ENCODE data around the gene SOX5. TPM values are rescaled to one million over a fixed set of nuclear protein-coding genes. Genes with fewer than 3 reads are reported as not detected.

The SOX5 gene
- total RNA-seq, 1 experiment from 2014 or later = 3.1 TPM

DNA sequence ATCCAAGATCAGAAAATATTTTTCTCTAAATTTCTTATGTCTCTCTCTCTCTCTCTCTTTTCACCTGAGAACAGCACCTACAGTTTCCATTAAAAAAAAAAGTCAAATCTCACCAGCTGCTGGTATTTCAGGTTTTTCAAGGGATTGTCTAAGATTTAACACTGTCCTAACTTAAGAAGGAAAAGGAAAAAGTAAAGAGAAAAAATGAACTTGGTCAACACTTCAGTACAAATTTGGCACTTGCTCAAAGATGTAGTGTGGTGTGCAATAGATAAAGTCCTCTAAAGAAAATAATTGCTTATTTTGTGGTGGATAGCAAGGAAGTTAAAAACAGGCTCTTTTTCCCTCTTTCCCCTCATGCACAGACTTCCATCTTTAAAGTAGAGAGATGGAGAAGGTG lies 416.2 kb downstream of the SOX5 start:
- Histone ChIP-seq H3K4me1 (ENCODE audit: insufficient read depth, low read length) (no peaks in the 10 kb centered on the region; the same call in 1 of the 2 replicates), H3T11ph (ENCODE audit: low read length) (no peak overlapping the region), H2BK20ac (ENCODE audit: low read depth, low read length, poor library complexity, severe bottlenecking) (no peak overlapping the region), H3K4me2 (ENCODE audit: insufficient read depth, insufficient read length, low read length) (no peak overlapping the region), H3K79me2 (ENCODE audit: insufficient read depth, low read length) (no peaks in the 10 kb centered on the region), H3K9ac (ENCODE audit: extremely low read depth, insufficient read length, low read length) (no peak overlapping the region), H2AK5ac (ENCODE audit: insufficient read length, low read length) (no peak overlapping the region), H3K56ac (ENCODE audit: insufficient read length, low read depth, low read length) (no peak overlapping the region), H2BK12ac (ENCODE audit: insufficient read length, low read depth, low read length) (no peak overlapping the region), H3K23ac (ENCODE audit: insufficient read length, low read depth, low read length) (no peak overlapping the region), H4K91ac (ENCODE audit: insufficient read length, low read depth, low read length) (no peak overlapping the region), H4K8ac (replicated peaks; ENCODE audit: insufficient read length, low read depth, low read length) (no peak overlapping the region), H3K9me3 (ENCODE audit: control insufficient read depth, low read depth, low read length) (no peaks in the 10 kb centered on the region), H3K23me2 (ENCODE audit: insufficient read length, low read depth, low read length, poor library complexity, severe bottlenecking) (no peaks in the 10 kb centered on the region), H3K27me3 (ENCODE audit: insufficient read depth, low read length) (no peaks in the 10 kb centered on the region), H2AFZ (ENCODE audit: low read length) (no peak overlapping the region), H4K5ac (ENCODE audit: insufficient read length, low read depth, low read length) (no peak overlapping the region), H3K14ac (ENCODE audit: insufficient read depth, low read length) (no peak overlapping the region), H3K27ac (ENCODE audit: insufficient read length, low read depth, low read length) (no peak overlapping the region), H2BK15ac (ENCODE audit: low read depth, low read length) (no peak overlapping the region), H3K79me1 (ENCODE audit: insufficient read depth, low read depth, low read length, poor library complexity, severe bottlenecking) (no peaks in the 10 kb centered on the region), H3K4ac (ENCODE audit: low read depth, low read length) (no peak overlapping the region), H2BK5ac (ENCODE audit: insufficient read length, low read length) (no peak overlapping the region), H2BK120ac (ENCODE audit: low read depth, low read length, poor library complexity, severe bottlenecking) (no peak overlapping the region), H3K18ac (ENCODE audit: insufficient read length, low read depth, low read length) (no peak overlapping the region), H4K20me1 (ENCODE audit: control insufficient read depth, insufficient read depth, insufficient read length) (no peaks in the 10 kb centered on the region)
- no peak overlapping the region for H3K4me3 Mint-ChIP-seq
- no peak for TF ChIP-seq CTCF (conservative IDR thresholded peaks at IDR 0.05)
- no peak for DNase-seq
- no peaks in the 10 kb centered on the region for H3K9me3 Mint-ChIP-seq
- H3K4me1 Mint-ChIP-seq = peaks cover 9 to 18% of the 10 kb centered on the region in 2 experiments
- H3K27me3 Mint-ChIP-seq (ENCODE audit: low read depth) = no peaks in the 10 kb centered on the region
- H3K36me3 Mint-ChIP-seq (ENCODE audit: insufficient read depth in 1 of 3, low read depth in 3 of 3) = peaks cover 0 to under 1% (median 0%) of the 10 kb centered on the region in 3 experiments; a peak in 1 of 7 replicates
- no peak overlapping the region for H3K27ac Mint-ChIP-seq

All from H9 (cell line).